Gastrocnemius medialis (tissue), 4 donors: ENCODE results near the gene PRKAR2B. TPM values are rescaled to one million over a fixed set of nuclear protein-coding genes. Genes with fewer than 3 reads are reported as not detected.

ENCODE experiments used
- ATAC-seq, 2 donors: fragments of 150-250 bp; one replicate each; pipeline ENCODE4 v1.9.1; 2016
- DNase-seq, 2 donors: peaks; one replicate each; pipeline ENCODE4 v3.0.0-alpha.2; 2019
- H3K27ac ChIP-seq, 4 donors: fragments of 200-600 bp; sonication (generic); 1 replicate in 1 of 4; 2 replicates in 3 of 4; pipeline ENCODE4 v1.5.1; 2016 to 2018; ENCODE audit warnings: mild to moderate bottlenecking in 2 of 4, moderate library complexity in 1 of 4
- H3K27me3 ChIP-seq, 3 donors: fragments of 200-600 bp; sonication (generic) in 2 of 3; 1 replicate in 1 of 3; 2 replicates in 2 of 3; pipeline versions ENCODE4 v1.5.1 to v1.6.0; 2016 to 2019; ENCODE audit warnings: mild to moderate bottlenecking in 1 of 3, moderate library complexity in 1 of 3
- H3K36me3 ChIP-seq, 2 donors: fragments of 200-600 bp; sonication (generic) in 1 of 2; one replicate each; pipeline ENCODE4 v1.5.1; 2017 to 2018
- H3K4me1 ChIP-seq, 2 donors: fragments of 200-600 bp; sonication (generic) in 1 of 2; one replicate each; pipeline ENCODE4 v1.5.1; 2016 to 2017; ENCODE audit warnings: mild to moderate bottlenecking in 2 of 2
- H3K4me3 ChIP-seq, 4 donors: fragments of 200-600 bp; sonication (generic) in 3 of 4; 1 replicate in 1 of 4; 2 replicates in 3 of 4; pipeline ENCODE4 v1.5.1; 2016 to 2019; ENCODE audit warnings: mild to moderate bottlenecking in 2 of 4
- H3K9me3 ChIP-seq, 3 donors: fragments of 200-600 bp; sonication (generic) in 2 of 3; 1 replicate in 1 of 3; 2 replicates in 2 of 3; pipeline ENCODE4 v1.5.1; 2016 to 2019
- POLR2A ChIP-seq, 2 donors: fragments of 450-650 bp; IDR thresholded peaks; one replicate each; pipeline ENCODE4 v1.6.1; 2017; ENCODE audit warnings: antibody characterized with exemption in 2 of 2, mild to moderate bottlenecking in 2 of 2, moderate library complexity in 2 of 2
- in situ Hi-C, 4 donors: fragments of 200-750 bp; cut with MboI; loops; one replicate each; pipeline versions ENCODE4 v1.15.0 to v1.8.0; 2017; ENCODE audit warnings: low sequenced_read_pairs in 4 of 4
- intact Hi-C: fragments of 100-400 bp; cut with DNase I; formaldehyde crosslinking; loops from one replicate; pipeline ENCODE4 v1.15.1; 2023; ENCODE audit warnings: low total_unique reads
- total RNA-seq, 4 donors: library from RNA; depleted of rRNA; stranded (reverse); fragments of >200 nt; gene quantifications; one replicate each; pipeline versions ENCODE4 v1.1.0 to v1.2.3, GENCODE V29; 2016
- TF ChIP-seq, protein P1 (sequence below), 5 experiments: fragments of 450-650 bp in 3 of 5; fragments of 200-600 bp in 2 of 5; sonication (generic) in 2 of 5; IDR thresholded peaks in 4 of 5; conservative IDR thresholded peaks in 1 of 5; 1 replicate in 4 of 5; 2 replicates in 1 of 5; pipeline ENCODE4 v1.5.1; 2016 to 2019; ENCODE audit warnings: antibody characterized with exemption in 5 of 5, mild to moderate bottlenecking in 3 of 5, moderate library complexity in 3 of 5

The PRKAR2B gene
- total RNA-seq, 4 donors from 2014 or later = 0.85 to 6.0 (median 1.4) TPM

DNA sequence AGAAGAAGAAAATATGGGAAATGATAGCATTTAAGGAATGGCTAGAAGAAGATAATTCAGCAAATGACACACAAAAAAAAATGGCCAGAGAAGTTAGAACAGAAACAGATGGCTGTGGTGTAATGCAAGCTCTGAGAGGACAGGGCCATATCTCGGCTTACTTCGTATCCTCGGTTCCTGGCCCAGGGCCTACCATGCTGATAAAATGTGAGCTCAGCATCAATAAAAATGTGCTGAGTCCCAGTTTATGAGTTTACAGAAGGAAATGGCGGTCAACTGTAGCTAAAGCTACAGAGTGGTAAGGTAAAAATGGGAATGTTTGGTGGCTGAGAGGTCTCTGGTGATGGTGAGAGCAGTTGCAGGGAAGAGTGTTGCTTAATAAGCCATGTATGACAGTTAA, 165.1 kb downstream of the PRKAR2B start:
- intact Hi-C loops = loop anchor here (5.0 to 10.0 kb wide), 2 partner anchors 68 to 355 kb away; partner anchors contain the start of genes COG5 and DUS4L
- Histone ChIP-seq H3K27ac (peak overlapping the region in 3 of 4 donors; percentile 78), H3K27me3 (no peaks in the 10 kb centered on the region), H3K4me1 (peaks cover 19 to 22% of the 10 kb centered on the region in 2 donors), H3K9me3 (no peaks in the 10 kb centered on the region), H3K4me3 (no peak overlapping the region), H3K36me3 (peaks cover 0 to 17% of the 10 kb centered on the region in 2 donors)
- DNase-seq = no peak
- ATAC-seq = no peak
- TF ChIP-seq, protein P1, sequence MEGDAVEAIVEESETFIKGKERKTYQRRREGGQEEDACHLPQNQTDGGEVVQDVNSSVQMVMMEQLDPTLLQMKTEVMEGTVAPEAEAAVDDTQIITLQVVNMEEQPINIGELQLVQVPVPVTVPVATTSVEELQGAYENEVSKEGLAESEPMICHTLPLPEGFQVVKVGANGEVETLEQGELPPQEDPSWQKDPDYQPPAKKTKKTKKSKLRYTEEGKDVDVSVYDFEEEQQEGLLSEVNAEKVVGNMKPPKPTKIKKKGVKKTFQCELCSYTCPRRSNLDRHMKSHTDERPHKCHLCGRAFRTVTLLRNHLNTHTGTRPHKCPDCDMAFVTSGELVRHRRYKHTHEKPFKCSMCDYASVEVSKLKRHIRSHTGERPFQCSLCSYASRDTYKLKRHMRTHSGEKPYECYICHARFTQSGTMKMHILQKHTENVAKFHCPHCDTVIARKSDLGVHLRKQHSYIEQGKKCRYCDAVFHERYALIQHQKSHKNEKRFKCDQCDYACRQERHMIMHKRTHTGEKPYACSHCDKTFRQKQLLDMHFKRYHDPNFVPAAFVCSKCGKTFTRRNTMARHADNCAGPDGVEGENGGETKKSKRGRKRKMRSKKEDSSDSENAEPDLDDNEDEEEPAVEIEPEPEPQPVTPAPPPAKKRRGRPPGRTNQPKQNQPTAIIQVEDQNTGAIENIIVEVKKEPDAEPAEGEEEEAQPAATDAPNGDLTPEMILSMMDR (IDR thresholded peaks at IDR 0.05 in 4 of 5, conservative IDR thresholded peaks at IDR 0.05 in 1 of 5) = no peak
- TF ChIP-seq POLR2A (IDR thresholded peaks at IDR 0.05) = no peak
- in situ Hi-C loops = loop anchor here in 1 of 4 donors (25.0 kb wide), 1 partner anchor 503 kb away; no protein-coding TSS in a partner anchor

DNA sequence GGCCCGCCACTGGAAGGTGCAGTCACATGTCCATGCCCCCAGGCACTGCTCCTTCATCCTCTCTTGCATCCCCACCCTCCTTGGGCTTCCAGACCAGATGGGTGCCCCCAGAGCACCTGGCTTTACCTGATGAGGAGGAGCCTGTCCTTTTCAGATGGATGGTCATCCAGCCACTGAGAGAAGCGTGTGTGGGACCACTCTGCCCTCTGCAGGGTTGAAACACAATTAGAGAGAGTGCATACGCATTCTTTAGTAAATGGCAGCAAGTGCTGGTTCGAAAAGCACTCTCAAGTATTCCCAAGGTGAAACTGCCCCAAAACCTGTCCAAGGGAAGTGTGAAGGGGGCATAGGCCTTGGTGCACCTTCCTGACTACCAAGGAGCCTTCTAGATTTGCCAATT, 165.9 kb downstream of the PRKAR2B start:
- Histone ChIP-seq H3K27ac (no peak overlapping the region), H3K4me3 (no peak overlapping the region), H3K9me3 (no peaks in the 10 kb centered on the region), H3K36me3 (peaks cover 0 to 9% of the 10 kb centered on the region in 2 donors), H3K4me1 (peaks cover 19 to 22% of the 10 kb centered on the region in 2 donors), H3K27me3 (no peaks in the 10 kb centered on the region)
- TF ChIP-seq POLR2A (IDR thresholded peaks at IDR 0.05) = no peak
- TF ChIP-seq, protein P1 (IDR thresholded peaks at IDR 0.05 in 4 of 5, conservative IDR thresholded peaks at IDR 0.05 in 1 of 5) = no peak
- ATAC-seq (no peak), DNase-seq (no peak)
- in situ Hi-C loops = loop anchor here in 1 of 4 donors (25.0 kb wide), 1 partner anchor 502 kb away; no protein-coding TSS in a partner anchor
- intact Hi-C loops = no loop called here

Other genes starting within 250 kb of the PRKAR2B start
- 1 to 10 TPM in 1 of 4 donors, under 1 TPM in 3; 0.51 to 1.4 (median 0.83) TPM for gene PIK3CG, start 179.4 kb upstream of the PRKAR2B start, total RNA-seq
- 100 to 1,000 TPM in 3 of 4 donors, 10 to 100 TPM in 1; 70.6 to 172 (median 143) TPM for gene HBP1, start 124.3 kb downstream of the PRKAR2B start, total RNA-seq